HTR-8/SVneo (cell line): ENCODE results near the gene CRTAC1.
A peak's percentile ranks its signal among the peaks of the same experiment; 100 is the strongest.

Experiments
- DNase-seq: peaks from one replicate; pipeline ENCODE4 v3.0.0; 2011; ENCODE audit warnings: low spot score, mixed read lengths; ENCODE audit not compliant: insufficient read length
- FAIRE-seq: peaks from 2 replicates; lab custom pipeline; 2011; peaks lifted over from hg19 to GRCh38; lab: Jason Lieb, UNC

Gene CRTAC1

DNA sequence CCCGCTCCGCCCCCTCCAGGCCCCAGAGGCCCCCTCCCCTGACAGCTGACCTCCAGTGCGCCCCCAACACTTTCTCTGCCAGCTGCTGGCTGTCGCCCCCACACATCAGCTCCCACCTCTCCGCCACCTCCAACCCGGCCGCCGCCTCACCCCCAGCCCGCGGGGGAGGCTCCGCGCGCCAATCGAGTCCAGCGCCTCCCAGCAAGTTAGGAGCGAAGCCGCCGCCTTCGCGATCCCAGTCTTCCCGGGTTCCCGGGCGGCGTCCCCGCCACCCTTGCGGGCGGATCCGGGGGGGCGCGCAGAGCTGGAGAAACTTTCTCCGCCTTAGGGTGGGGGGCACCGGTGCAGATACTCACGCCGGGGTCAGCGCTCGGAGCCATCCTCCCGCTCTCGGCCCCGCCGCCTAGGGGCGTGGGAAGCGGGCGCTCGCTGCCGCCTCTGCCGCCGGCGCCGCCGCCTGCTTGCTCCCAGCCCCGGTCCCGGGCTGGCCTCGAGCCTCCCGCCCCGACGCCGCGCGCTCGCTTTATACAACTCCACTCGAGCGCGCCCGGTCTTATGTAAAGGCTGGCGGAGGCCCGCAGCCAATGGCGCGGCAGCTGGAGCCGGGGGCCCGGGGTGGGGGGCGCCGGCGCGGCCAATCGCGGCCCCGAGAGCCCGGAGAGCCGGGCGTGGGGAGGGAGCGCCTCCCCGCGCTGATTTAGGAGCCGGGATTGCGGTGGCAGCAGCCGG is at the start of gene CRTAC1:
Gene CRTAC1, minus strand, starts transcription at position 529 of the 729 bp plus-strand sequence. Its CDS starts 149 bp downstream, at position 380.
- DNase-seq (no peak), FAIRE-seq (no peak)

DNA sequence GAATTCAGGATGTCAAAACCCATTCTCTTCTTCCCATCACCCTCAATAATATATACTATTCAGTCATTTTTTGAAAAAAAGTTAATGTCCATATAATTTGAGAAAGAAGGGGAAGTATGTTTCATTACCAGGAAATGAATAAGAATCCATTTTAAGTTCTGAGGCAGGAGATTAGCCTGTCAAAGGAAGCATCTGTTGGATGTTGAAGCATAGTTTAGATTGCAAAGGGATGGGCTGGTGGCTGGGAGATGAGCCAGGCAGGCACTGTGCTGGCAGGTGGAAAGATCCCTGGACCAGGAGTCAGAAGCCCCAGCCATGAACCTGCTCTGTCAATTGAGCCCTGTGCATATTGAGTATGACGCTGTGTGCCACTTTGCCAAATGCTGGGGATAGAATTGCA is 48.4 kb upstream of the CRTAC1 start:
- FAIRE-seq = no peak
- DNase-seq = no peak

- FAIRE-seq (no peak), DNase-seq (no peak)
Measured at GRCh38 chr10:98077223-98077622, 46.8 kb upstream of the CRTAC1 start.

- FAIRE-seq = no peak
- no peak for DNase-seq
Measured at GRCh38 chr10:98076086-98076485, 45.7 kb upstream of the CRTAC1 start.

- DNase-seq = peak; percentile 17
- no peak for FAIRE-seq
Measured at GRCh38 chr10:98074315-98074911, 44.0 kb upstream of the CRTAC1 start.

DNA sequence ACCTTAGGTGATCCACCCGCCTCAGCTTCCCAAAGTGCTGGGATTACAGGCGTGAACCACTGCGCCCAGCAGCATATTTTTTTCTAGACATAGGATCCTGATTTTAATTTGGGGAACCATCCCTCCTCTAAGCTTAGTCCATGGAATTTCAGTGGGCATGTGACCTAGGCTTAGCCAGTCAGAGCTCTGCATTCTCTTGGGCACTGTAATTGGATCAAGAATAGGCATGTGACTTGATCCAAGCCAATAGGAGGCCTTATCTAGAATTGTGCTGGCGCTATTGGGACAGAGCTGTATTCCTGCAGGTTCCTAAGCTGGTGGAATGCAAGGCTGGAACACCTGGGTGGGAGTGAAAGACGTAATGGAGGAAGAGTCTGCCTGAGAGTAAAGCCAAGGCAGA is 36.7 kb upstream of the CRTAC1 start:
- DNase-seq (no peak), FAIRE-seq (no peak)

DNA sequence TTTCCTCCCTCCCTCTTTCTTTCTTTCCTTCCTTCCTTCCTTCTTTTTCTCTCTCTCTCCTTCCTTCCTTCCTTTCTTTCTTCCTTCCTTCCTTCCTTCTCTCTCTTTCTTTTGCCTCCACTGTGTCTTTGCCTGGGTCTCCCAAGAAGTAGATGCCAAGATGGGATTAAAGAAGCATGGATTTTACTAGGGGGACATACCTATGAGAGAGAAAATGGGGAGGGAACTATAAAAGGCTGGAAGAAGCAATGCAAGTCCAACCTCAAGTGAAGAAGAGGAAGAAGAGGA is 33.3 kb upstream of the CRTAC1 start:
- FAIRE-seq = no peak
- no peak for DNase-seq

- no peak for FAIRE-seq
- DNase-seq = no peak
Measured at GRCh38 chr10:98062424-98062823, 32.0 kb upstream of the CRTAC1 start.

DNA sequence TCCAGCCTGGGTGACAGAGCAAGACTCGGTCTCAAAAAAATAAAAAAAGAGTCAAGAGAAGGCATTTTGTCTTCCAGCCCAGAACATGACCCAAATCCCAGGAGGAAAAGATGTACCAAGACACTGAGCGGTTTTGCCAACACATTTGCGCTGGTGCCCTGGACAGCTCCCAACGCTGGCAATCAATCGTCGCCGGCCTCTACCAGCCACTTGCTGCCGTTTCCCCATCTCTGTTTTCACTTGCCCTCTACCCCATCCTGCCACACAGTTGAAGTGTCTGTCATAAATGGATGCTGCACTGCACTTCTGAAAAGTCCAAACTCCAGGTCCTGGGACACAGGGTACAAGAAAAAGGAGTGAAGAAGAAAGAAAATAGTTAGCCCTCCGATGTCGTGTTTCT is 29.7 kb upstream of the CRTAC1 start:
- DNase-seq (no peak), FAIRE-seq (no peak)

- DNase-seq (no peak), FAIRE-seq (no peak)
Measured at GRCh38 chr10:98058295-98058694, 27.9 kb upstream of the CRTAC1 start.

GRCh38 chr10:98055841-98056516 is 25.6 kb upstream of the CRTAC1 start:
- FAIRE-seq (no peak), DNase-seq (no peak)

DNA sequence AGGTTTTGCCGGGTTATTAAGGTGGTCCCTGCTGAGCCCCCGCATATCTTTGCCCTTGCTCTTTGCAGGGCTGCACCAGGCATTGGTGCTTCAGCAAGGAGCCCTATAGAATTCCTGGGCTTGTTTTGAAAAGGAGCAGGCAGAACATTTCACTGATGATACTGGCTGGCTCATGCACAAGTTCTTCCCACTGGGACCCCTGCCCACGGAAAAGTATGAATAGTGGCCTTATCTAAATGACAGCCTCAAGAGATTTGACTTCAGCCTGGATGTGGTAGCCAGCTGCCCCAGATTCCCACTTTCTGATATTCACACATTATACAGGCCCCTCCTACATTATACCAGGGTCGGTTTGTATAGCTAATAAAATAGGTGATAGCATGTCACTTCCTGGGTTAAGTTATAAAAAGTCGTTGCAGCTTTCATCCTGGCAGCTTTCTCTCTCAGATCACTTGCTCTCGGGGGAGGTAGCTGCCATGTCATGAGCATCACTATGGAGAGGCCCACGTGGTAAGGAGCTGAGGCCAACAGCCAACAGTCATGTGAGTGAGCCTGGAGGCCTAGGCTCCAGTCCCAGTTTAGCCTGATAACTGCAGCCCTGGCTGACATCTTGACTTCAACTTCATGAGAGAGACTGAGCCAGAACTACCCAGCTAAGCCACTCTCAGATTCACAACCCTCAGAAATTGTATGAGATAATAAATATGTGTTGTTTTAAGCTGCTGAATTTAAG is 16.8 kb upstream of the CRTAC1 start:
- no peak for FAIRE-seq

DNA sequence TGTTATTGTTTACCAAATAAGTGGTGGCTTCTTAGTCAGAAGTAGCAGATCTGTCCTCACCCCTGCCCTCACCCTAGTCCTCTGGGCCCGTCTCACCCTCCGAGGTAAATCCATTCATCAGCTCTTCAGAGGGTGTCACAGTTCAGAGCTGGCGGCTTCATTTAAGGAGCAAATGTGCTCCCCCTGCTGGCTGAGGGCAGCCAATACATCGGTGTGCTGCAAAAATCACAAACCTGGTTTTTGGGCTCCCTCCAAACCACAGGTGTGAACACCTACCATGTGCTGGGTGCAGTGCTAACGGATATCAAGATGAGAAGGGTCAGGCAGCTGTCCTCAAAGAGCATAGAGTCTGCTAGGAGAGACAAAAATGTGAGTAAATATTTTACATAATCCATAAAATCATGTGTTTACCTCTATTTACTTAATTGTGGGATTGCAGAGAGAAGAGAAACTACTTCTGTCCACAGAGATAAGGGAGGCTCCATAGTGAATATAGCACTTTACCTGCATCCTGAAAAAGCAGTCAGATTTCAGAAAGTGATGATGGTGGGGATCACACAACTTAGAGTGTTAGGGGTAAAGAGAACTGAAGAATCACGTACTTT is 15.5 kb upstream of the CRTAC1 start:
- peak; percentile 62 for DNase-seq
- FAIRE-seq = peak; percentile 4

More for the DNA sequence above, 16.8 kb upstream of the CRTAC1 start:
- no peak for DNase-seq

DNA sequence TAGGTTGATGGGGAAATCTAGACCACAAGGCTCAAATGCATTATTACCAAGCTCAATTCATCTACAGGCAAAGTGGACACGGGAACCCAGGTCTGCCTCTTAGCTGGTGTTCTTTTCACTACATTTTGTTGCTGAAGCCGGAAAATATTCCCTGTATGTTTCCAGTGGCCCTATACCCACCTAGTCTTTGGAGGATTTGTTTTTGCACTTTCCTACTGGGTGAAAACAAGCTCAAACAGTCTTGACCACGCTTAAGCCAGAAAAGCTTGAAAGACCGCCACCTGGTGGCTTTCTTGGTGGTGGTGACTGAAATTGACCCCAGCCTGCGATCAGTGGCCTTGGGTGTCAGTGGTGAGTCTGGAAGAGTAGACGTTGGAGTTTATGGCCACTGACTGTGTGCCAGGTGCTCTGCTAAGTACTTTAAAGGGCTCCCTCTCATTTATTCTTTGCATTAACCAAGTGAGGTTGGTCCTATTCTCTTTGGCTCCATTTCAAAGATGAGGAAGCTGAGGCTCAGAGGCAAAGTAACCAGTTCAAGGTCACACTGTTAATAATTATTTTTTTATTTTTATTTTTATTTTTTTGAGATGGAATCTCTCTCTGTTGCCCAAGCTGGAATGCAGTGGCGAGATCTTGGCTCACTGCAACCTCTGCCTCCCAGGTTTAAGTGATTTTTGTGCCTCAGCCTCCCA is 11.1 kb upstream of the CRTAC1 start:
- FAIRE-seq = peak; percentile 31
- DNase-seq = peak; percentile 65

DNA sequence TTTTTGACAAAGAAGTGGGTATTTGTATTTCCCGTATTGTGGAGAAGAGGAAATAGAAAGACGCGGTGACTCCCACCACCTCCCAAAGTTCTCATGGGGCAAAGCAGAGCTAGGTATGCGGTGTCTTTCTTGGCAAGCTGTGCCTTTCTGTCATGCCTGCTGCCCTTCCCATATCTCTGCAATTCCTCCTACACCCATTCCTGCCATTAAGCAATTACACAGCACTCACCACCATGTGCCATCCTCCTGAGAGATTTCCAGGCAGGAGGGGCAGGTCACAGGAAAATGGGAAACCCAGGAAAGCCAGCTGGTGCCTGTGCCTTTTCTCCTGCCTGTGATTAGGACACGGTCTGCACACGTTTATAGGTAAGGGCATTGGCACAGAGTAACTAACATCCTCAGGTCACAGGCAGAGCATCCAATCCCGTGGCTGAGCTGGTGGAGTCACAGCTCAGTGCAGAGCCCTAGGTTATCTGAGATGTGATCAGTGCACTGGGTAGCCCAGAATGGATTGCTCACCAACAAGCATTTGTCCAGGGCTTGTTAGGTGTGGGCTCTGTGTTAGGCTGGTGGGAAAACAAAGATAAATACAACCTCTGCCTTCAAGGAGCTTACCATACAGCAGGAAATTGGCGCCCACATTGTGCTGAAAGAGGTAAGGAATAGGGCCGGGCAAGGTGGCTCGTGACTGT is 9.4 kb upstream of the CRTAC1 start:
- FAIRE-seq (no peak), DNase-seq (no peak)

GRCh38 chr10:98038288-98038687 is 7.9 kb upstream of the CRTAC1 start:
- DNase-seq (no peak), FAIRE-seq (no peak)

DNA sequence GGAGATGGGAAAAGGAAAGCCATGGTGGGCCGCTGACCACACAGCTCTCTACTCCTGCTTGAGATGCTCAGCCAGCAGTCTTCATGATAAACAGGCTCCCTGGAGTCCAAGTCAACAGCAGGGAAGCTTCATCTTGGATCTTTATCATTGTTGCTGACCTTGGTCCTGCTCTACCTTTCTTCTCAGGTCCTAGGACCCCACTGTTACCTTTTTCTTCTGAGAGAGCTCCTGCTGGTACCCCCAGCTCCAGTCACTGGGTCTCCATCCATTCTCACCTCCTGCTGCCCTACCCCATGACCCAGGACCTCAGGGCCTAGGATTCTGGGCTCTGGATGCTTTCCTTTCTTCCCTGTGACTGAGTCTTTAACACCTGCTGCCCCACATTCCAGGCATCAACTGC is 5.2 kb upstream of the CRTAC1 start:
- DNase-seq (no peak), FAIRE-seq (no peak)

DNA sequence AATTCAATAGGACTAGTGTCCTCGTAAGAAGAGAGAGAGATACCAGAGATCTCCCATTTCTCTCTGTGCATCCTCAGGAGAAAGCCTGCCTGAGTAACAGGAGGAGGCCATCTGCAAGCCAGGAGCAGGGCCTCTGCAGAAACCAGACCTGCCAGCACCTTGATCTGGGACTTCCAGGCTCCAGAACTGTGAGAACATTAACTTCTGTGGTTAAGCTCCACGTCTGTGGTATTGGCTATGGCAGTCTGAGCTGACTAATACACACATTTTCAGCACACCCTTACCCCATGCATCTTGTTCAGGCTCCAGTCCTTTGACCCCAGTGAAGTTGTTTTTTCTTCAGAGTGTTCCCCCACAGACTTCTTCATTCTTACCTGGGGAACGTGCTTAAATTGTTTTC is 3.1 kb upstream of the CRTAC1 start:
- FAIRE-seq (no peak), DNase-seq (no peak)

DNA sequence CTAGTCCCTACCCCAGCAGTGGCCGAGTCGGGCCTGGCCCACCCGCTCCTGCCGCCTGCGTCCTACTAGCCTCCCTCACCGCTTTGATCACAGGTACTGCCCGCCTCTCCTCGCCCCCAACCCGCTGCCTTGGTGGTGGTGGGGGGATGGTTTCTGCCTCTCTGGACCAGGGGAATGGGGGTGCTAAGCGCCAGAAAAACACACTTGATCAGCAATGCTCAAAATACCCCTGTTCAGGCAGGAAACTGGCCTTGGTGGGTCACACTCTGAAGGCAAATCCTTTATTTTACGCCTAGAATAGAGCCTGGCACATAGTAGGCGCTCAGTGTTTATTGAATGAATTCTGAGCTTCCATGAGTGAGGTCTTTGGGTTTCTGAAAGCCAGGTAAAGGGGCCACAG is 1.0 kb upstream of the CRTAC1 start:
- DNase-seq (no peak), FAIRE-seq (no peak)
